ENCODE results near the gene PDZD2.

The PDZD2 gene

DNA sequence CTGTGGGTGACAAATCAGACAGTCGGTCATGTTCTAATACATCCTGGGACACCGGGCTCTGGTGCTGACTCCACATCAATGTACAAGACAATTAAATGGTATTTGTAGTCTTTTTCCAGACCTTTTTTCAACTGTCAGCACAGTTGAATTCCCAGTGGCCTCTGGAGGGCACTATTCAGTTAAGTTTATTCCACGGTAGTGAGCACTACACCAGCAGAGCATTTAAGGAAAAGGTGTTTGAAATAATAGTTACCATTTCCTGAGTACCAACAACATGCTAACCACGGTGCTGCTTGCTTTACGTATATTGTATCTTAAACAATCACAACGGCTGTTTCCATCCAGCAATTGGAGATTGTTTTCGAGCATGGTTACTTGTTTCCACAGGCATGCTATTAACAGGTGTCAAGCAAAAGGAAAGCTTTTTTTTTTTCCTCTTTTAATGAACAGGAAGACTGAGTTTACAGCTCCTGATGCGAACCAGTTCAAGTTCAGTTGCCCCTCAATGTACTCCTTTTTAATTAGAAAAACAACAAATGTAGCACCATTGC lies 186.7 kb downstream of the PDZD2 start:
- no peaks in the 10 kb centered on the region for H3K27me3 ChIP-seq
- no peaks in the 10 kb centered on the region for H3K36me3 ChIP-seq
- no peak overlapping the region for H3K4me2 ChIP-seq
- no peak overlapping the region for H3K4me3 ChIP-seq
- H3K9ac ChIP-seq = no peak overlapping the region
- peaks cover 19% of the 10 kb centered on the region for H3K9me3 ChIP-seq
- no peaks in the 10 kb centered on the region for H4K20me1 ChIP-seq
- peaks cover 8% of the 10 kb centered on the region for H3K4me1 ChIP-seq
- no peak for TF ChIP-seq Cebpa-rat (IDR thresholded peaks at IDR 0.05)
- no peak overlapping the region for H3K27ac ChIP-seq

DNA sequence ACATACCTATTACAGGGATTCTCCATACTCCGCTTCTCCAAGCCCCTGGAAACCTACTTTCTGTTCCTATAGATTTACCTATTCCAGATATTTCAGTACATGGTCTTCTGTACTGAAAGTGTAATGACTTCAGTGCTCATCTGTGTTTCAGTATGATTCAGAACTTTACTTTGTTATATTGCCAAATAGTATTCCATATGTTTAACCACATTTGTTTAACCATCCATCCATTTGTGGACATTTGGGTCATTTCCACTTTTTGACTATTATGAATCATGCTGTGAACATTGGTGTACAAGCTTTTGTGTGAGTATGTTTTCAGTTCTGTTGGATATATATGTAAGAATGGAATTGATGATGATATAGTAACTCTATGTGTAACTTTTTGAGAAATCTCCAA lies 188.9 kb downstream of the PDZD2 start:
- Histone ChIP-seq H4K20me1 (no peaks in the 10 kb centered on the region), H3K27me3 (no peaks in the 10 kb centered on the region), H3K9ac (no peak overlapping the region), H3K4me2 (no peak overlapping the region), H3K9me3 (peaks cover 19% of the 10 kb centered on the region), H3K4me3 (no peak overlapping the region), H3K36me3 (no peaks in the 10 kb centered on the region), H3K27ac (no peak overlapping the region), H3K4me1 (peaks cover 8% of the 10 kb centered on the region)
- no peak for TF ChIP-seq Cebpa-rat (IDR thresholded peaks at IDR 0.05)

DNA sequence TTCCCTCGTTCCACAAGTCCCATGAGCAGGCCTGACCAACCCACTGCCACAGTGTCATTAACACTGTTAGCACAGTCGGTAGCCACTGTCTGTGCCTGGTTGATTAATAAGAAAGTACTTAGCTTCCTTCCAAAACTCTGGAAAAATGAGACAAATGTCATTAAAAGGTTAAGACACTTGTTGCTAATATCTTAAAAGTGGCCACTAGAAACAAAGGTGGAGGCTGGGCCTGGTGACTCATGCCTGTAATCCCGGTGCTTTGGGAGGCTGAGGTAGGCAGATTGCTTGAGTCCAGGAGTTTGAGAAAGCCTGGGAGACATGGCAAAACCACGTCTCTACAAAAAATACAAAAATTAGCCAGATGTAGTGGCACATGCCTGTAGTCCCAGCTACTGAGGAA lies 194.0 kb downstream of the PDZD2 start:
- H3K4me3 ChIP-seq = no peak overlapping the region
- no peaks in the 10 kb centered on the region for H3K27me3 ChIP-seq
- peaks cover 19% of the 10 kb centered on the region for H3K9me3 ChIP-seq
- TF ChIP-seq Cebpa-rat (IDR thresholded peaks at IDR 0.05) = no peak
- H3K36me3 ChIP-seq = no peaks in the 10 kb centered on the region
- no peak overlapping the region for H3K9ac ChIP-seq
- no peaks in the 10 kb centered on the region for H4K20me1 ChIP-seq
- H3K4me2 ChIP-seq = no peak overlapping the region
- no peaks in the 10 kb centered on the region for H3K4me1 ChIP-seq
- H3K27ac ChIP-seq = no peak overlapping the region

DNA sequence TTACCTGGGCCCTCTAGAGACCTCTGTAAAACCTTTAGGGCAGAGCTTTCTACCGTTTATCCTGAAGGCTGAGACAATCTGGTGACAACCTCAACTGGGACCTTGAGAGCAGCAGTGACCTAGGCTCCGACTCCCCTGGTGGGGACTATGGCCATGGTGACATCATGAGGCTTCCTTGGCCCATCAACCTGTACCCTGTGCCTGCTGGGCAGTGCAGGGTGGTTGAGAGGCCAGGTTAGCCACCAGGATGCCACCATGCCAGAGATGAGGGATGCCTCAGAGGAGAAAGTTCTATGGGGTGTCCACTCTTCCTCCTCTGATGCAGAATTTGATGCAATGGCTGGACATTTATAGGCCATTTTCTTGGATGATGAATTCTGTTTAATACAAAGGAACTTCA lies 194.8 kb downstream of the PDZD2 start:
- Histone ChIP-seq H3K9me3 (peaks cover 13% of the 10 kb centered on the region), H3K4me1 (no peaks in the 10 kb centered on the region), H3K9ac (no peak overlapping the region), H3K27me3 (no peaks in the 10 kb centered on the region), H3K4me3 (no peak overlapping the region), H3K27ac (no peak overlapping the region), H3K4me2 (no peak overlapping the region), H3K36me3 (no peaks in the 10 kb centered on the region), H4K20me1 (no peaks in the 10 kb centered on the region)
- no peak for TF ChIP-seq Cebpa-rat (IDR thresholded peaks at IDR 0.05)

DNA sequence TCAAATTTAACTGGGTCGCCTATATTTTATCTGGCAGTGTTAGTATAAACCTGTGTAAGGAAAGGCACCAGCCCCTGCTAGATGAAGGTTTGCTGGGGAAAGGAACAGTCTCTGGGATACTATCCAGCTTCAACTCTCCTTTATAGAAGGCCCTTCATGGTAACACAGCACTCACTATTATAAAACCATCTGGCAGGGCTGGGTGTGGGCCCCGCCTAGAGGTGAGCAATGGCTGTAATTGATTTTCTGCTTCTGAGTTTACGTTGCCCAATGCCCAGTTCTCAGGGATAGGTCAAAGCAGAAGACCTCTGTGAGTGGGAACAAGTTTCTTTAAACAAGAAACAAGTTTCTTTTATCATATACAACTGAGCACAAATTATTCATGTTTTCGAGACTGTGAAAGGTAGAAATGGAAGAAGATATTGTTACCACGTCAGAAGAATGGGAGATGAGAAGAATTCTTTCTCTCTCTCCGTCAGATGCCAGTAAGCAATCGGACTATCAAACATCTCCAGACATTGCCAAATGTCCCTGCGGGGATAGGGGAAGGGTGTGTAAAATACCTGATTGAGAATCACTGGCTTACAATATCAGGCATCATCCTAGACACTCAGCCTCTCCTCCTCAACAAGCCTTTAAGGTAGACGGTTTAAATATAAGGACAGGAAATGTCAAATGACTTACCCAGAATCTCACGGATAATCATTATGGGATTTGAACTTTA lies 205.9 kb downstream of the PDZD2 start:
- Histone ChIP-seq H3K9me3 (no peaks in the 10 kb centered on the region), H3K27me3 (no peaks in the 10 kb centered on the region), H3K4me3 (no peak overlapping the region), H4K20me1 (no peaks in the 10 kb centered on the region), H3K9ac (no peak overlapping the region), H3K27ac (no peak overlapping the region), H3K4me2 (no peak overlapping the region), H3K4me1 (no peaks in the 10 kb centered on the region), H3K36me3 (no peaks in the 10 kb centered on the region)
- no peak for TF ChIP-seq Cebpa-rat (IDR thresholded peaks at IDR 0.05)

DNA sequence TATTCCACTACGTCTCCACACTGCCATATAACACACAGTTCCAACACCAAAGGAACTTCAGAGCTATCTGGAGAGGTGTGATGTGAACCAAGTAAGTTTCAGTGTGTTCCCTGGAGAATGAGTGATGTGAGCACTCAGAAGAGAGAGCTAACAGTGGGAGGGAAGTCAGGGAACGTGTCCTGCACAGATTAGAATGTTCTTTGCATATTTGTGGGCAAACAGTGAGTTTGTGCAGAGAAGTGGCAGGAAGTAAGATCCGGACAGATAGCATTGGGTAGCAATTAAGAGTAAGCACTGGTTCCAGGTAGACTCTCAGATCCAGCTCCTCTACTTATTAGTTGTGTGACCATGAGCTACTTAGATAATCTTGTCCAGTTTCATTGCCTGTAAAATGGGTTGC lies 206.4 kb downstream of the PDZD2 start:
- H3K4me1 ChIP-seq = no peaks in the 10 kb centered on the region
- H3K4me2 ChIP-seq = no peak overlapping the region
- no peaks in the 10 kb centered on the region for H3K27me3 ChIP-seq
- no peaks in the 10 kb centered on the region for H3K36me3 ChIP-seq
- no peak for TF ChIP-seq Cebpa-rat (IDR thresholded peaks at IDR 0.05)
- no peaks in the 10 kb centered on the region for H3K9me3 ChIP-seq
- no peak overlapping the region for H3K4me3 ChIP-seq
- H4K20me1 ChIP-seq = no peaks in the 10 kb centered on the region
- no peak overlapping the region for H3K9ac ChIP-seq
- H3K27ac ChIP-seq = no peak overlapping the region

DNA sequence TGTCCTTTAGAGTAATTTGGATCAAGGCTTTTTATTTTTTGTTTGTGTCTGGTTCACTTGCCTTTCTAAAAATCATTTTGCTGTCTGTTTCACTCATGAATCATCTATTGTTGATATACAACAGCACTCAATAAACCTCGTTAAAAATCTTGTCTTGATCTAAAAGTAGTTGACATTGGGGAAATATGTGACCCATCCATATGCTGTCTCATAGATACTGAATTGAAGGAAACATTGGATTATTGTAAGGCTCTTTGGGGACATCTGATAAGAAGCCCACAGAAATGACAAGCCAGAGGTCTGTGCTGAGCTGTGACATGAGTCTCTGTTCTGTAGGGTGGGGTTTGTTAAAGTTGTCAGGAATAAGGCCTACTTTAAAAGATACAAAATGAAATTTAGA lies 208.0 kb downstream of the PDZD2 start:
- no peak overlapping the region for H3K9ac ChIP-seq
- no peak overlapping the region for H3K27ac ChIP-seq
- H3K4me3 ChIP-seq = no peak overlapping the region
- H3K4me2 ChIP-seq = no peak overlapping the region
- no peaks in the 10 kb centered on the region for H4K20me1 ChIP-seq
- peaks cover 6% of the 10 kb centered on the region; the same call in 1 of the 2 replicates for H3K4me1 ChIP-seq
- no peaks in the 10 kb centered on the region for H3K27me3 ChIP-seq
- no peaks in the 10 kb centered on the region for H3K9me3 ChIP-seq
- no peaks in the 10 kb centered on the region for H3K36me3 ChIP-seq
- no peak for TF ChIP-seq Cebpa-rat (IDR thresholded peaks at IDR 0.05)

DNA sequence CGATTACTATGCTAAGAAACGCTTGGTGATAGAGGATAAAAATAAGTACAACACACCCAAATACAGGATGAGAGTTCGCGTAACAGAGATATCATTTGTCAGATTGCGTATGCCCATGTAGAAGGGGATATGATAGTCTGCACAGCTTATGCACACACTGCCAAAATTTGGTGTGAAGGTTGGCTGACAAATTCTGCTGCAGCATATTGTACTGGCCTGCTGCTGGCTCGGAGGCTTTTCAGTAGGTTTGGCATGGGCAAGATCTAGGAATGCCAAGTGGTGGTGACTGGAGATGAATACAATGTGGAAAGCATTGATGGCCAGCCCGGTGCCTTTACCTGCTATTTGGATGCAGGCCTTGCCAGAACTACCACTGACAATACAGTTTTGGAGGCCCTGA lies 208.4 kb downstream of the PDZD2 start:
- Histone ChIP-seq H3K27me3 (no peaks in the 10 kb centered on the region), H3K27ac (no peak overlapping the region), H3K36me3 (no peaks in the 10 kb centered on the region), H3K9ac (no peak overlapping the region), H3K4me2 (no peak overlapping the region), H3K4me3 (no peak overlapping the region), H3K9me3 (no peaks in the 10 kb centered on the region), H4K20me1 (no peaks in the 10 kb centered on the region), H3K4me1 (peaks cover 6% of the 10 kb centered on the region; the same call in 1 of the 2 replicates)
- no peak for TF ChIP-seq Cebpa-rat (IDR thresholded peaks at IDR 0.05)

DNA sequence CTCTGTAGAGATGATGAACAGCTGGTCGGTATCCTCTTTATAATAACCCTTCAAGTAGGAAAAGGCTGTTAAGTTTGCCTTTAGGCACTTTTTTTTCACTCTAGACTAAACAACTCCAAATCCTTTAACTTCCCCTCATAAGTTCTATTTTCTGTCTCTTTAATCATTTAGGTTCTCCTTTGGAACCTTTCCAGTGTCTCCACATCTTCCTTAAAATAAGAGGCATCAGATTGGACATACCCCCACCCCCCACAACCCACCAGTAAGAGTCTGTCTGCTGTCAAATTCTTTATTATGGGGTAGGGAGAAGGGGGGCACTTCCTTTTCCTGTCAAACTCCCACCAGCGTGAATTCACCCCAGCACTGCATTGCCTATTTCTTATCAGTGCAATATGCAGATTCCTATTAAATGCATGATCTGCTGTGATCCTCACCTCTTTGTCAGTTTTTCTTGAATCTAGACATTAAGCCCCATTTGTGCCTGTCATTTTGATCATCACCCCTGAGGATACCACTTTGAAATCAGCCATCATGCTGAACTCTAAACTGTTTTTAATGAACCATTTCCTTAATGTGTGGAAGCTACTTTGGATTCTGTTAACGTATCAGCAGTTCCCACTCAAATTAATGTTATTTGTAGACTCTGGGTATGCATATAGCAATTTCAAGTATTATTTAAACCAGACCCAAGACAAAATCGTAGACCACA lies 212.2 kb downstream of the PDZD2 start:
- Histone ChIP-seq H3K9ac (no peak overlapping the region), H3K27me3 (peaks cover 29% of the 10 kb centered on the region), H3K27ac (no peak overlapping the region), H3K36me3 (no peaks in the 10 kb centered on the region), H3K4me3 (no peak overlapping the region), H3K4me1 (peaks cover 6% of the 10 kb centered on the region; the same call in 1 of the 2 replicates), H3K9me3 (peaks cover 18% of the 10 kb centered on the region), H3K4me2 (no peak overlapping the region), H4K20me1 (no peaks in the 10 kb centered on the region)
- no peak for TF ChIP-seq Cebpa-rat (IDR thresholded peaks at IDR 0.05)
